Right cardiac atrium (tissue), 5 donors: ENCODE results near the gene FNDC3B. TPM values are rescaled to one million over a fixed set of nuclear protein-coding genes. Genes with fewer than 3 reads are reported as not detected.
A peak's percentile ranks its signal among the peaks of the same experiment; 100 is the strongest.

Experiments used
- ATAC-seq, 2 donors: fragments of 200-7000 bp; cut with Tn5 transposase; one replicate each; pipeline versions ENCODE4 v1.8.0 to v1.9.1; 2020; ENCODE audit warnings: moderate library complexity in 2 of 2, mild to moderate bottlenecking in 1 of 2
- DNase-seq, 3 donors: peaks; one replicate each; pipeline ENCODE4 v3.0.0-alpha.2; 2020
- H3K27ac ChIP-seq: one replicate; pipeline ENCODE4 v1.5.1; 2013; ENCODE audit warnings: mild to moderate bottlenecking, low read length, control low read depth, moderate library complexity
- H3K27me3 ChIP-seq: one replicate; pipeline ENCODE4 v1.6.1; 2013; ENCODE audit not compliant: control insufficient read depth, insufficient read depth
- H3K4me1 ChIP-seq: one replicate; pipeline ENCODE4 v1.6.1; 2013; ENCODE audit warnings: low read length; ENCODE audit not compliant: control insufficient read depth, insufficient read depth
- H3K4me3 ChIP-seq: one replicate; pipeline ENCODE4 v1.5.1; 2013; ENCODE audit warnings: low read length, control low read depth
- H3K9me3 ChIP-seq: one replicate; pipeline ENCODE4 v1.6.1; 2013; ENCODE audit warnings: low read length; ENCODE audit not compliant: control insufficient read depth
- WGBS: extraction: QIAGEN DNeasy Blood & Tissue Kit; methylation state at CpG from one replicate; pipeline ENCODE4 v1.1.7; 2013; 5-methylcytosine and 5-hydroxymethylcytosine counted together
- intact Hi-C, 4 donors: fragments of 100-400 bp; cut with DNase I; formaldehyde crosslinking; loops; one replicate each; pipeline versions ENCODE4 v1.11.0 to v1.14.0; 2022 to 2023
- polyA plus RNA-seq: library from polyadenylated mRNA; stranded (reverse); fragments of 200-250 nt; gene quantifications from one replicate; pipeline ENCODE4 v1.2.3, GENCODE V29; 2013
- total RNA-seq, 4 donors: library from RNA; stranded (reverse); fragmentation: NEBNext Ultra II Directional; extraction: Animal tissue kit (Norgen Biotek cat#: 25700); gene quantifications; one replicate each; pipeline ENCODE4 v1.2.1, GENCODE V29; 2021
- donor health status: healthy with polysubstance abuse.
- donor health status: DM: no; HTN: yes; CAD: no.
- donor health status: DM: no; HTN: no; CAD: no.
- donor health status: DM: no; HTN: yes; CAD: no; lungs with severe emphysema.
- donor health status: DM: yes; HTN: yes; CAD: no.

The FNDC3B gene
- total and polyA plus RNA-seq, 5 donors, result 15.8 to 117 (median 83.0) TPM

GRCh38 chr3:172098698-172099494 lies 59.5 kb downstream of the FNDC3B start:
- H3K27me3 ChIP-seq, result no peaks in the 10 kb centered on the region
- no peak overlapping the region for H3K4me3 ChIP-seq
- H3K27ac ChIP-seq, result no peak overlapping the region
- 61% methylated on average over 9 of the region's 9 CpGs for WGBS
- intact Hi-C loops, result no loop called here
- H3K9me3 ChIP-seq, result no peaks in the 10 kb centered on the region
- DNase-seq (no peak), ATAC-seq (peak in 1 of 2 donors; percentile 25)
- H3K4me1 ChIP-seq, result peaks cover 9% of the 10 kb centered on the region

GRCh38 chr3:172099495-172099808 lies 60.1 kb downstream of the FNDC3B start:
- Histone ChIP-seq H3K27me3 (no peaks in the 10 kb centered on the region), H3K4me3 (no peak overlapping the region), H3K27ac (no peak overlapping the region), H3K4me1 (peaks cover 9% of the 10 kb centered on the region), H3K9me3 (no peaks in the 10 kb centered on the region)
- intact Hi-C loops, result no loop called here
- ATAC-seq (no peak), DNase-seq (no peak)
- WGBS, result 71% methylated on average over 1 of the region's 1 CpG

GRCh38 chr3:172100482-172100881 lies 61.1 kb downstream of the FNDC3B start:
- no peaks in the 10 kb centered on the region for H3K27me3 ChIP-seq
- ATAC-seq, result no peak
- peaks cover 9% of the 10 kb centered on the region for H3K4me1 ChIP-seq
- intact Hi-C loops, result no loop called here
- WGBS, result 96% methylated on average over 2 of the region's 2 CpGs
- no peak for DNase-seq
- no peaks in the 10 kb centered on the region for H3K9me3 ChIP-seq
- H3K27ac ChIP-seq, result no peak overlapping the region
- no peak overlapping the region for H3K4me3 ChIP-seq

GRCh38 chr3:172101107-172101506 lies 61.7 kb downstream of the FNDC3B start:
- H3K27me3 ChIP-seq, result no peaks in the 10 kb centered on the region
- ATAC-seq (no peak), DNase-seq (no peak)
- intact Hi-C loops, result no loop called here
- peaks cover 9% of the 10 kb centered on the region for H3K4me1 ChIP-seq
- H3K4me3 ChIP-seq, result no peak overlapping the region
- no peak overlapping the region for H3K27ac ChIP-seq
- H3K9me3 ChIP-seq, result no peaks in the 10 kb centered on the region
- WGBS, result 53% methylated on average over 3 of the region's 3 CpGs

GRCh38 chr3:172102123-172102882 lies 62.9 kb downstream of the FNDC3B start:
- Histone ChIP-seq H3K27me3 (no peaks in the 10 kb centered on the region), H3K9me3 (no peaks in the 10 kb centered on the region), H3K4me1 (peaks cover 8% of the 10 kb centered on the region), H3K4me3 (no peak overlapping the region), H3K27ac (no peak overlapping the region)
- intact Hi-C loops, result no loop called here
- ATAC-seq (peak; percentile 37 to 50), DNase-seq (peak in 1 of 3 donors; percentile 56)
- WGBS, result 56% methylated on average over 5 of the region's 5 CpGs

GRCh38 chr3:172102883-172103310 lies 63.5 kb downstream of the FNDC3B start:
- no peak for ATAC-seq
- Histone ChIP-seq H3K4me1 (peaks cover 9% of the 10 kb centered on the region), H3K4me3 (no peak overlapping the region), H3K27me3 (no peaks in the 10 kb centered on the region), H3K27ac (no peak overlapping the region), H3K9me3 (no peaks in the 10 kb centered on the region)
- WGBS, result 75% methylated on average over 3 of the region's 3 CpGs
- DNase-seq, result no peak
- intact Hi-C loops, result no loop called here

GRCh38 chr3:172103724-172104123 lies 64.3 kb downstream of the FNDC3B start:
- H3K4me1 ChIP-seq, result peaks cover 10% of the 10 kb centered on the region
- no peak for ATAC-seq
- intact Hi-C loops, result no loop called here
- no peak overlapping the region for H3K4me3 ChIP-seq
- no peaks in the 10 kb centered on the region for H3K9me3 ChIP-seq
- DNase-seq, result no peak
- H3K27me3 ChIP-seq, result no peaks in the 10 kb centered on the region
- no peak overlapping the region for H3K27ac ChIP-seq
- 52% methylated on average over 2 of the region's 2 CpGs for WGBS

GRCh38 chr3:172104471-172105072 lies 65.2 kb downstream of the FNDC3B start:
- Histone ChIP-seq H3K27ac (no peak overlapping the region), H3K4me1 (peaks cover 7% of the 10 kb centered on the region), H3K27me3 (no peaks in the 10 kb centered on the region), H3K9me3 (no peaks in the 10 kb centered on the region), H3K4me3 (no peak overlapping the region)
- ATAC-seq (peak; percentile 64 to 68), DNase-seq (peak in 1 of 3 donors; percentile 29)
- WGBS, result 48% methylated on average over 2 of the region's 2 CpGs
- intact Hi-C loops, result no loop called here

GRCh38 chr3:172106037-172106954 lies 66.9 kb downstream of the FNDC3B start:
- H3K4me1 ChIP-seq, result peaks cover 7% of the 10 kb centered on the region
- no peak overlapping the region for H3K4me3 ChIP-seq
- H3K9me3 ChIP-seq, result no peaks in the 10 kb centered on the region
- WGBS, result 83% methylated on average over 4 of the region's 4 CpGs
- no peak for ATAC-seq
- no peak overlapping the region for H3K27ac ChIP-seq
- no peaks in the 10 kb centered on the region for H3K27me3 ChIP-seq
- DNase-seq, result no peak
- intact Hi-C loops, result no loop called here

- intact Hi-C loops, result no loop called here
These were observed 67.6 kb downstream of the FNDC3B start for GRCh38 chr3:172106989-172107388.

More at GRCh38 chr3:172106989-172107388, 67.6 kb downstream of the FNDC3B start:
- no peaks in the 10 kb centered on the region for H3K27me3 ChIP-seq
- no peak overlapping the region for H3K27ac ChIP-seq
- H3K4me1 ChIP-seq, result peaks cover 7% of the 10 kb centered on the region
- WGBS, result 76% methylated on average over 7 of the region's 7 CpGs
- no peaks in the 10 kb centered on the region for H3K9me3 ChIP-seq
- H3K4me3 ChIP-seq, result no peak overlapping the region
- peak in 1 of 2 donors; percentile 34 for ATAC-seq
- DNase-seq, result peak in 1 of 3 donors; percentile 52
